ENCODE results near the gene FGF9. TPM values are rescaled to one million over a fixed set of nuclear protein-coding genes. Genes with fewer than 3 reads are reported as not detected.

The FGF9 gene
- total and polyA plus RNA-seq, 8 donors, result 0.14 to 2.2 (median 0.27) TPM; not detected in 2

GRCh38 chr13:21641629-21642028 lies 29.2 kb upstream of the FGF9 start:
- DNase-seq, result no peak
- H3K36me3 ChIP-seq, result no peaks in the 10 kb centered on the region
- H3K9me3 ChIP-seq, result no peaks in the 10 kb centered on the region
- WGBS, 5 donors, result 88 to 96% (median 91%) methylated on average over 2 of the region's 2 CpGs
- intact Hi-C loops (cut with DNase I; ENCODE audit: low total_unique reads), result no loop called here
- H3K4me3 ChIP-seq, result no peak overlapping the region
- TF ChIP-seq, protein P1, sequence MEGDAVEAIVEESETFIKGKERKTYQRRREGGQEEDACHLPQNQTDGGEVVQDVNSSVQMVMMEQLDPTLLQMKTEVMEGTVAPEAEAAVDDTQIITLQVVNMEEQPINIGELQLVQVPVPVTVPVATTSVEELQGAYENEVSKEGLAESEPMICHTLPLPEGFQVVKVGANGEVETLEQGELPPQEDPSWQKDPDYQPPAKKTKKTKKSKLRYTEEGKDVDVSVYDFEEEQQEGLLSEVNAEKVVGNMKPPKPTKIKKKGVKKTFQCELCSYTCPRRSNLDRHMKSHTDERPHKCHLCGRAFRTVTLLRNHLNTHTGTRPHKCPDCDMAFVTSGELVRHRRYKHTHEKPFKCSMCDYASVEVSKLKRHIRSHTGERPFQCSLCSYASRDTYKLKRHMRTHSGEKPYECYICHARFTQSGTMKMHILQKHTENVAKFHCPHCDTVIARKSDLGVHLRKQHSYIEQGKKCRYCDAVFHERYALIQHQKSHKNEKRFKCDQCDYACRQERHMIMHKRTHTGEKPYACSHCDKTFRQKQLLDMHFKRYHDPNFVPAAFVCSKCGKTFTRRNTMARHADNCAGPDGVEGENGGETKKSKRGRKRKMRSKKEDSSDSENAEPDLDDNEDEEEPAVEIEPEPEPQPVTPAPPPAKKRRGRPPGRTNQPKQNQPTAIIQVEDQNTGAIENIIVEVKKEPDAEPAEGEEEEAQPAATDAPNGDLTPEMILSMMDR (IDR thresholded peaks at IDR 0.05), result no peak
- TF ChIP-seq POLR2A (IDR thresholded peaks at IDR 0.05) (no peak), EP300 (IDR thresholded peaks at IDR 0.05) (no peak), POLR2AphosphoS5 (IDR thresholded peaks at IDR 0.05) (no peak)
- H3K4me1 ChIP-seq, result peaks cover 0 to 10% (median 0%) of the 10 kb centered on the region in 4 donors
- no peak overlapping the region for H3K27ac ChIP-seq
- H3K27me3 ChIP-seq, result peaks cover 0 to 14% (median 0%) of the 10 kb centered on the region in 3 donors

GRCh38 chr13:21657538-21657937 lies 13.3 kb upstream of the FGF9 start:
- 70 to 76% (median 72%) methylated on average over 4 of the region's 4 CpGs for WGBS, 5 donors
- DNase-seq, result no peak
- Histone ChIP-seq H3K4me1 (no peaks in the 10 kb centered on the region), H3K9me3 (peaks cover 0 to 5% (median 5%) of the 10 kb centered on the region in 4 donors), H3K4me3 (no peak overlapping the region), H3K27me3 (peaks cover 0 to 33% (median 0%) of the 10 kb centered on the region in 3 donors), H3K27ac (no peak overlapping the region), H3K36me3 (no peaks in the 10 kb centered on the region)
- TF ChIP-seq POLR2AphosphoS5 (IDR thresholded peaks at IDR 0.05) (no peak), EP300 (IDR thresholded peaks at IDR 0.05) (no peak), POLR2A (IDR thresholded peaks at IDR 0.05) (no peak)
- TF ChIP-seq, protein P1 (IDR thresholded peaks at IDR 0.05), result no peak
- intact Hi-C loops (cut with DNase I; ENCODE audit: low total_unique reads), result no loop called here

GRCh38 chr13:21659087-21659486 lies 11.8 kb upstream of the FGF9 start:
- Histone ChIP-seq H3K27me3 (peaks cover 0 to 33% (median 0%) of the 10 kb centered on the region in 3 donors), H3K4me1 (no peaks in the 10 kb centered on the region), H3K36me3 (no peaks in the 10 kb centered on the region), H3K9me3 (peaks cover 0 to 5% (median 5%) of the 10 kb centered on the region in 4 donors), H3K27ac (no peak overlapping the region), H3K4me3 (no peak overlapping the region)
- WGBS, 5 donors, result 65 to 84% (median 71%) methylated on average over 6 of the region's 6 CpGs
- intact Hi-C loops (cut with DNase I; ENCODE audit: low total_unique reads), result no loop called here
- TF ChIP-seq, protein P1 (IDR thresholded peaks at IDR 0.05), result no peak
- TF ChIP-seq POLR2A (IDR thresholded peaks at IDR 0.05), result no peak
- no peak for TF ChIP-seq EP300 (IDR thresholded peaks at IDR 0.05)
- TF ChIP-seq POLR2AphosphoS5 (IDR thresholded peaks at IDR 0.05), result no peak
- DNase-seq, result peak in 1 of 2 donors; percentile 67

DNA sequence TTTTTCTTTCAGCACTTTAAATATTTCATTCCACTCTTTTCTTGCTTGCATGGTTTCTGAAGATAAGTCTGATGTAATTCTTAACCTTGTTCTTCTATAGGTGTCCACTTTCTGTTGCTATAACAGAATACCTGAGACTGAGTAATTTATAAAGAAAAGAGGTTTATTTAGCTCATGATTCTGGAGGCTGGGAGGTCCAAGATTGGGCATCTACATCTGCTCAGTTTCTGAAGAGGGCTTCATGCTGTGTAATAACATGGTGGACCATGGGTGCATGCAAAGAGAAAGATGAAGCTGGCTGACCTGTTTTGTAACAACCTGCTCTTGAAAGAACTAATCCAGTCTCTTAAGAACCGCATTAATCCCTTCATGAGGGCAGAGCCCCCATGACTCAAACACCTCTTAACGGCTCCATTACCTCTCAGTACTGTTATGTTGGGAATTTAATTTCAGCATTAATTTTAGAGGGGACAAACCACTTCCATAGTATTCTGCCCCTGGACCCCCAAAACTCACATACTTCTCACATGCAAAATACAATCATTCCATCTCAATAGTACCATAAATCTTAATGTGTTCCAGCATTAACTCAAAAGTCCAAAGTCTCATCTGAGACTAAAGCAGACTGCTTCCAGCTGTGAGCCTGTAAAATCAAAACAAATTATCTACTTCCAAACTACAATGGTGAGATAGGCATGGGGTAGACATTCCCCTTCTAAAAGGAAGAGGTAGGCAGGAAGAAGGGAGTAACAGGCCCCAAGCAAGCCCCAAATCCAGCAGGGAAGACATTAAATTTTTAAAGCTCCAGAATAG lies 9.6 kb upstream of the FGF9 start:
- WGBS, 5 donors, result 91 to 100% (median 98%) methylated on average over 2 of the region's 2 CpGs

More for the DNA sequence above, 9.6 kb upstream of the FGF9 start:
- Histone ChIP-seq H3K36me3 (no peaks in the 10 kb centered on the region), H3K27me3 (peaks cover 0 to 47% (median 0%) of the 10 kb centered on the region in 3 donors), H3K27ac (no peak overlapping the region), H3K4me3 (no peak overlapping the region), H3K9me3 (peaks cover 0 to 5% (median 5%) of the 10 kb centered on the region in 4 donors), H3K4me1 (no peaks in the 10 kb centered on the region)
- intact Hi-C loops (cut with DNase I; ENCODE audit: low total_unique reads), result no loop called here
- DNase-seq, result no peak
- no peak for TF ChIP-seq POLR2AphosphoS5 (IDR thresholded peaks at IDR 0.05)
- TF ChIP-seq, protein P1 (IDR thresholded peaks at IDR 0.05), result no peak

Data from stomach (tissue), 9 donors.